Cerebellar nuclear complex (tissue), 1 donor: ENCODE measurements around the gene SHROOM2.
A peak's percentile ranks its signal among the peaks of the same experiment; 100 is the strongest.

ENCODE experiments used
- DNase-seq, 2 experiments: peaks; one replicate each; lab custom pipeline; 2025; lab: John Stamatoyannopoulos, UW

SHROOM2 gene

GRCh38 chrX:9943420-9943819 is 157.2 kb downstream of the SHROOM2 start:
- DNase-seq: no peak

GRCh38 chrX:9947131-9947794 is 161.0 kb downstream of the SHROOM2 start:
- DNase-seq: no peak

GRCh38 chrX:9948406-9948805 is 162.2 kb downstream of the SHROOM2 start:
- no peak for DNase-seq

- no peak for DNase-seq
These were observed 166.1 kb downstream of the SHROOM2 start for GRCh38 chrX:9952300-9952699.

GRCh38 chrX:9953396-9953795 is 167.2 kb downstream of the SHROOM2 start:
- no peak for DNase-seq

GRCh38 chrX:9955506-9955905 is 169.3 kb downstream of the SHROOM2 start:
- no peak for DNase-seq

- DNase-seq: no peak
These were observed 171.5 kb downstream of the SHROOM2 start for GRCh38 chrX:9957743-9958142.

GRCh38 chrX:9958183-9958582 is 172.0 kb downstream of the SHROOM2 start:
- DNase-seq: no peak

- no peak for DNase-seq
These were observed 175.5 kb downstream of the SHROOM2 start for GRCh38 chrX:9961750-9962149.

GRCh38 chrX:9966775-9967408 is 180.7 kb downstream of the SHROOM2 start, which contains the start of gene CLDN34:
CLDN34 (plus strand) TSS chrX:9967358; CDS start chrX:9967358, 0 bp downstream.
- DNase-seq: no peak

GRCh38 chrX:9977635-9978034 is 191.4 kb downstream of the SHROOM2 start:
- no peak for DNase-seq

GRCh38 chrX:9980401-9980800 is 194.2 kb downstream of the SHROOM2 start:
- DNase-seq: no peak

- DNase-seq: no peak
These were observed 194.7 kb downstream of the SHROOM2 start for GRCh38 chrX:9980927-9981326.

- no peak for DNase-seq
These were observed 197.2 kb downstream of the SHROOM2 start for GRCh38 chrX:9983441-9983840.

- DNase-seq: no peak
These were observed 197.6 kb downstream of the SHROOM2 start for GRCh38 chrX:9983846-9984245.

GRCh38 chrX:9988762-9989161 is 202.5 kb downstream of the SHROOM2 start:
- DNase-seq: no peak

GRCh38 chrX:9992061-9992460 is 205.8 kb downstream of the SHROOM2 start:
- no peak for DNase-seq

- no peak for DNase-seq
These were observed 206.5 kb downstream of the SHROOM2 start for GRCh38 chrX:9992724-9993123.

GRCh38 chrX:9995855-9996339 is 209.7 kb downstream of the SHROOM2 start:
- peak; percentile 16 to 34 for DNase-seq

GRCh38 chrX:9997041-9997440 is 210.8 kb downstream of the SHROOM2 start:
- no peak for DNase-seq

- no peak for DNase-seq
These were observed 211.3 kb downstream of the SHROOM2 start for GRCh38 chrX:9997524-9997923.
